Astrocyte (in vitro differentiated cells and primary cell): ENCODE data around the gene UBE2E3. TPM values are rescaled to one million over a fixed set of nuclear protein-coding genes. Genes with fewer than 3 reads are reported as not detected.
A peak's percentile ranks its signal among the peaks of the same experiment; 100 is the strongest.

Experiments used
- DNase-seq: peaks from one replicate; pipeline ENCODE4 v3.0.0-alpha.2; 2010; ENCODE audit warnings: low read depth
- FAIRE-seq: peaks from 2 replicates; lab custom pipeline; 2011; peaks lifted over from hg19 to GRCh38; lab: Jason Lieb, UNC
- H2AFZ ChIP-seq: 2 replicates; pipeline ENCODE4 v1.6.0; 2012; ENCODE audit warnings: low read depth, low read length, inconsistent platforms
- H3K27ac ChIP-seq: 2 replicates; pipeline ENCODE4 v1.5.1; 2011; ENCODE audit warnings: low read depth, low read length, inconsistent platforms
- H3K27me3 ChIP-seq: 2 replicates; pipeline ENCODE4 v1.6.0; 2011; ENCODE audit warnings: low read length, inconsistent platforms; ENCODE audit not compliant: insufficient read depth
- H3K36me3 ChIP-seq: 2 replicates; pipeline ENCODE4 v1.5.1; 2011; ENCODE audit warnings: low read length, inconsistent platforms; ENCODE audit not compliant: insufficient read depth
- H3K4me1 ChIP-seq: 2 replicates; pipeline ENCODE4 v1.5.1; 2011; ENCODE audit warnings: low read length, inconsistent platforms; ENCODE audit not compliant: insufficient read depth
- H3K4me2 ChIP-seq: 2 replicates; pipeline ENCODE4 v1.6.0; 2012; ENCODE audit warnings: low read length, inconsistent platforms
- H3K4me3 ChIP-seq: 2 replicates; pipeline ENCODE4 v1.5.1; 2011; ENCODE audit warnings: low read depth, mild to moderate bottlenecking, low read length, inconsistent platforms; ENCODE audit not compliant: insufficient read depth
- H3K79me2 ChIP-seq: 2 replicates; pipeline ENCODE4 v1.6.0; 2012; ENCODE audit warnings: mild to moderate bottlenecking, low read length, inconsistent platforms; ENCODE audit not compliant: insufficient read depth
- H3K9ac ChIP-seq: 2 replicates; pipeline ENCODE4 v1.6.0; 2012; ENCODE audit warnings: mild to moderate bottlenecking, low read length, inconsistent platforms
- H3K9me3 ChIP-seq: 2 replicates; pipeline ENCODE4 v1.5.1; 2012; ENCODE audit warnings: low read depth, mild to moderate bottlenecking, low read length, inconsistent platforms; ENCODE audit not compliant: insufficient read depth
- H4K20me1 ChIP-seq: 2 replicates; pipeline ENCODE4 v1.6.0; 2012; ENCODE audit warnings: low read length, inconsistent platforms; ENCODE audit not compliant: insufficient read depth
- H3K27ac Mint-ChIP-seq: one replicate; pipeline ENCODE4 v1.8.0; 2021; ENCODE audit warnings: mild to moderate bottlenecking, mixed read lengths; ENCODE audit not compliant: unreplicated experiment
- H3K27me3 Mint-ChIP-seq: one replicate; pipeline ENCODE4 v1.8.0; 2021; ENCODE audit warnings: low read depth, mixed read lengths; ENCODE audit not compliant: unreplicated experiment
- H3K36me3 Mint-ChIP-seq: one replicate; pipeline ENCODE4 v1.8.0; 2021; ENCODE audit warnings: low read depth, mixed read lengths; ENCODE audit not compliant: unreplicated experiment
- H3K4me1 Mint-ChIP-seq: one replicate; pipeline ENCODE4 v1.8.0; 2021; ENCODE audit warnings: low read depth, mixed read lengths; ENCODE audit not compliant: unreplicated experiment
- H3K4me3 Mint-ChIP-seq: one replicate; pipeline ENCODE4 v1.8.0; 2021; ENCODE audit warnings: mild to moderate bottlenecking, moderate library complexity, mixed read lengths; ENCODE audit not compliant: unreplicated experiment
- H3K9me3 Mint-ChIP-seq: one replicate; pipeline ENCODE4 v1.8.0; 2021; ENCODE audit warnings: mild to moderate bottlenecking, mixed read lengths; ENCODE audit not compliant: unreplicated experiment
- EZH2 ChIP-seq: IDR thresholded peaks from 2 replicates; pipeline ENCODE4 v1.6.1; 2012; ENCODE audit warnings: mild to moderate bottlenecking, low read length, inconsistent platforms; ENCODE audit not compliant: insufficient read depth
- total RNA-seq: library from RNA; stranded (reverse); gene quantifications from 2 replicates; pipeline ENCODE4 v1.2.1, GENCODE V29; 2021
- TF ChIP-seq, protein P1 (sequence below): IDR thresholded peaks from 2 replicates; pipeline ENCODE4 v1.5.1; 2011; ENCODE audit warnings: low read depth, mild to moderate bottlenecking, inconsistent platforms, low read length, moderate library complexity; ENCODE audit not compliant: insufficient read depth

UBE2E3 gene
- total RNA-seq, 1 donor from 2014 or later, result 140 TPM

DNA sequence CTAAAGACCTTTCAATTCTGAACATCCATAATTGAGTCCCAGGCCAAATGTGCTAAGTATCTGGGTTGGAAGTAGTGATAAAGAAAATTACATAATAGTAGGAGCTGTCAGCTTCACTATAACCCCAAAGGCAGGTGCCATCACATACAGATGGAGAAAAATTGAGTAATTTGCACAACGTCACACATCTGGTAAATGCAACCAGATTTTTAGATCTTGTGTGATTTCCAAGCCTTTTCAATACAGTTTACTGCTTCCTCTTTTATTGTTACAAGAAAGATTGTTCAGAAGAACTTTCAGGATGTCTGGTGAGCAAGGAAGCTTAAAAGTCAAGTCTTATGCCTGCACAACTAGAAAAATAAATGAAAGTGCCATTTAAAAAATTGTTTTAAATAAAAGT, 62.3 kb downstream of the UBE2E3 start:
- Mint-ChIP-seq H3K4me1 (peaks cover 9% of the 10 kb centered on the region), H3K9me3 (no peaks in the 10 kb centered on the region), H3K36me3 (no peaks in the 10 kb centered on the region), H3K27me3 (no peaks in the 10 kb centered on the region), H3K27ac (no peak overlapping the region), H3K4me3 (no peak overlapping the region)
- Histone ChIP-seq H3K36me3 (no peaks in the 10 kb centered on the region), H2AFZ (no peak overlapping the region), H3K27me3 (no peaks in the 10 kb centered on the region), H3K9ac (no peak overlapping the region), H4K20me1 (peaks cover 49% of the 10 kb centered on the region), H3K4me3 (no peak overlapping the region), H3K4me2 (no peak overlapping the region), H3K79me2 (peaks cover 97% of the 10 kb centered on the region), H3K4me1 (peaks cover 5% of the 10 kb centered on the region), H3K9me3 (no peaks in the 10 kb centered on the region), H3K27ac (no peak overlapping the region)
- DNase-seq (no peak), FAIRE-seq (no peak)
- TF ChIP-seq, protein P1, sequence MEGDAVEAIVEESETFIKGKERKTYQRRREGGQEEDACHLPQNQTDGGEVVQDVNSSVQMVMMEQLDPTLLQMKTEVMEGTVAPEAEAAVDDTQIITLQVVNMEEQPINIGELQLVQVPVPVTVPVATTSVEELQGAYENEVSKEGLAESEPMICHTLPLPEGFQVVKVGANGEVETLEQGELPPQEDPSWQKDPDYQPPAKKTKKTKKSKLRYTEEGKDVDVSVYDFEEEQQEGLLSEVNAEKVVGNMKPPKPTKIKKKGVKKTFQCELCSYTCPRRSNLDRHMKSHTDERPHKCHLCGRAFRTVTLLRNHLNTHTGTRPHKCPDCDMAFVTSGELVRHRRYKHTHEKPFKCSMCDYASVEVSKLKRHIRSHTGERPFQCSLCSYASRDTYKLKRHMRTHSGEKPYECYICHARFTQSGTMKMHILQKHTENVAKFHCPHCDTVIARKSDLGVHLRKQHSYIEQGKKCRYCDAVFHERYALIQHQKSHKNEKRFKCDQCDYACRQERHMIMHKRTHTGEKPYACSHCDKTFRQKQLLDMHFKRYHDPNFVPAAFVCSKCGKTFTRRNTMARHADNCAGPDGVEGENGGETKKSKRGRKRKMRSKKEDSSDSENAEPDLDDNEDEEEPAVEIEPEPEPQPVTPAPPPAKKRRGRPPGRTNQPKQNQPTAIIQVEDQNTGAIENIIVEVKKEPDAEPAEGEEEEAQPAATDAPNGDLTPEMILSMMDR, result no peak
- no peak for TF ChIP-seq EZH2

DNA sequence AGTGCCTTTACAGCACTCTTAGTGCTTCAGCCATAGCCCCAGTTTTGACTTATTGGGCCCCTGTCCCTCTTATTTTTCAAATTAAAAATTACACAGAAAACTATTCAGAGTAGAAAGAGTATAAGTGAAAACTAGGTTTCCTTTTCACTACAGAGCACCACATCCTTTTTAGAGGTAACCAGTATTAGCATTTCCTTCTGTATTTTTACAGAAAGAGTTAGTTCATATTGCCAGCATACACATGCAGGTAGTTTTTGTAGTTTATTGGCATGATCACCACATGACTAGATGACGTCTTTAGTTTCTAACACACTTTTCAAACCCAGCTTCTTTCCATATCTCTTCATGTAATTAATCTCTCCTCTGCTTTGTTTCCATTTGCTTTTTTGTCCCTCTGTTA, 66.4 kb downstream of the UBE2E3 start:
- H3K4me3 Mint-ChIP-seq, result no peak overlapping the region
- Histone ChIP-seq H3K27ac (no peak overlapping the region), H3K27me3 (no peaks in the 10 kb centered on the region), H3K9me3 (no peaks in the 10 kb centered on the region), H3K4me2 (no peak overlapping the region), H3K4me3 (no peak overlapping the region), H3K36me3 (no peaks in the 10 kb centered on the region), H4K20me1 (peaks cover 60% of the 10 kb centered on the region), H2AFZ (no peak overlapping the region), H3K9ac (no peak overlapping the region), H3K4me1 (no peaks in the 10 kb centered on the region), H3K79me2 (peaks cover 99% of the 10 kb centered on the region)
- no peak overlapping the region for H3K27ac Mint-ChIP-seq
- no peaks in the 10 kb centered on the region for H3K9me3 Mint-ChIP-seq
- no peak for TF ChIP-seq EZH2
- TF ChIP-seq, protein P1, result no peak
- H3K36me3 Mint-ChIP-seq, result no peaks in the 10 kb centered on the region
- no peak for DNase-seq
- peaks cover 1% of the 10 kb centered on the region for H3K4me1 Mint-ChIP-seq
- peak; percentile 23 for FAIRE-seq
- no peaks in the 10 kb centered on the region for H3K27me3 Mint-ChIP-seq

DNA sequence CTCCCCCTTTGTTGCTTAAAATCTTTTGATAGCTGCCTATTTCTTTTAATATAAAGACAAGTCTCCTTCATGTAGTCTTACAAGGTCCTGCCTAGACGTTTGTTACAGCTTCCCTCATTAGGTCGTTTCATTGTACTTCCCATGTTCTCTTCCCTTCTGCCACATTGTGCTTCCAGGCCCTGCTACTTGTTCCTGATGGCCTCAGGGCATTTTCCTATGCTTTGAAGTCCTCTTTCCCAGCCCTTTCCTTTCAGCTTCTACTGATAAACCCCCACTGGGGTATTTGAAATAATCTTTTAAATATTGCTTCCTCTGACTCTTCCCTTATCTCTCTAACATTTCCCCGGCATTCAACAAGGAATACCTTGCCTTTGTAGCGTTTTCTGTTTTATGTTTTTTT, 67.4 kb downstream of the UBE2E3 start:
- Histone ChIP-seq H3K79me2 (peaks cover 99% of the 10 kb centered on the region), H3K9ac (no peak overlapping the region), H3K4me3 (no peak overlapping the region), H4K20me1 (peaks cover 61% of the 10 kb centered on the region), H3K4me1 (no peaks in the 10 kb centered on the region), H3K4me2 (no peak overlapping the region), H2AFZ (no peak overlapping the region), H3K27me3 (no peaks in the 10 kb centered on the region), H3K9me3 (no peaks in the 10 kb centered on the region), H3K27ac (no peak overlapping the region), H3K36me3 (no peaks in the 10 kb centered on the region)
- Mint-ChIP-seq H3K9me3 (no peaks in the 10 kb centered on the region), H3K36me3 (no peaks in the 10 kb centered on the region), H3K4me3 (no peak overlapping the region), H3K27ac (no peak overlapping the region), H3K4me1 (peaks cover 1% of the 10 kb centered on the region), H3K27me3 (no peaks in the 10 kb centered on the region)
- no peak for TF ChIP-seq EZH2
- TF ChIP-seq, protein P1, result no peak
- FAIRE-seq, result no peak
- DNase-seq, result no peak
